Melanocyte of skin (primary cell): ENCODE results near the gene TXNDC17. TPM values are rescaled to one million over a fixed set of nuclear protein-coding genes. Genes with fewer than 3 reads are reported as not detected.

ENCODE experiments used
- small RNA-seq, 2 donors: library from RNA; depleted of rRNA; stranded (forward); fragments of <200 nt; gene quantifications; one replicate each; pipeline ENCODE3, GENCODE V24; 2012
- total RNA-seq, 2 donors: library from RNA; depleted of rRNA; stranded (reverse); fragments of >200 nt; gene quantifications; 2 replicates each; pipeline ENCODE4 v1.2.3, GENCODE V29; 2012

TXNDC17 gene
- 100 to 1,000 TPM in 1 of 2 donors, 10 to 100 TPM in 1; 95.0 to 104 TPM for total RNA-seq

DNA sequence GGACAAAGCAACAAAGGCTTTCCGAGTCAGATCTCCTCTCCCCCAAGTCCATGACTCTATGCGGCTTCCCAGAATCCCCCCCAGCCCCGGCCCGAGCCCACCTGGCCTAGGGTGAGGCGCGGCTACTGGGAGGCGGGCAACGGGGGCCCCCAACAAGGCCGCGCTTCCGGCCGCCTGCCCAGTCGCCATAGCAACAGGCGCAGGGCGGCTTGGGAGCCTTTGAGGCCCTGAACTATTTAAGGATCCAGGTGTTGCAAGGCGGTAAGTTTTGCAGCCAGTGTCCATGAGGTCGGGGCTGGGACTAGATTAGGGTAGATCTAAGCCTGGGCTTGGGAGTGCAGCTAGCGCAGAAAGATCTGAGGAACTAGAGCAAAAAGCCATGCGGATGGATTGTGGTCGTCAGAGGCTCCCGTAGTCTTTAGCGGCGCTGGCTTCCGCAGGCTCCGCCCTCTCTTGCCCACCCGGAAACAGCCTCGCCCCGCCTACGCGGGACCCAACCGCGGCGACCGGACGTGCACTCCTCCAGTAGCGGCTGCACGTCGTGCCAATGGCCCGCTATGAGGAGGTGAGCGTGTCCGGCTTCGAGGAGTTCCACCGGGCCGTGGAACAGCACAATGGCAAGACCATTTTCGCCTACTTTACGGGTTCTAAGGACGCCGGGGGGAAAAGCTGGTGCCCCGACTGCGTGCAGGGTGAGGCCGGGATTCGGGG is at the start of gene TXNDC17, which contains the start of gene KIAA0753:
Gene TXNDC17 (plus strand): TSS at position 525 of the 711 bp plus-strand sequence. CDS start 23 bp downstream, at position 548.
Gene KIAA0753 (minus strand): TSS at position 176 of the 711 bp plus-strand sequence. CDS start 5,608 bp downstream, outside the sequence.

GRCh38 chr17:6651354-6651918 is 10.6 kb downstream of the TXNDC17 start, which contains the start of the genes C17orf100 and MED31:
TSS of gene C17orf100 (plus strand) at chr17:6651762. CDS start at chr17:6651914, 152 bp downstream.
TSS of gene MED31 (minus strand) at chr17:6651605. CDS start at chr17:6651528, 77 bp downstream.

Small RNA genes within 50 kb of the gene (small RNA-seq; reads per million reads assigned to genes)
- gene MIR4520-1 (0 to 0.26 reads per million in 2 donors), gene RNA5SP435 (0.39 to 0.41 reads per million in 2 donors)

Other genes with a start within 250 kb of the TXNDC17 start
- under 1 TPM in 1 of 2 donors, not detected in 1; 0.34 TPM for gene AIPL1, start 205.9 kb upstream of the TXNDC17 start, total RNA-seq
- gene PIMREG, start 196.6 kb upstream of the TXNDC17 start, total RNA-seq = 10 to 100 TPM; 23.4 to 57.6 TPM
- gene PITPNM3, start 84.5 kb upstream of the TXNDC17 start, total RNA-seq = under 1 TPM; 0.33 to 0.69 TPM
- 10 to 100 TPM; 14.1 to 22.0 TPM for gene KIAA0753, start 349 bp upstream of the TXNDC17 start, total RNA-seq
- gene MED31, start 10.5 kb downstream of the TXNDC17 start, total RNA-seq = 10 to 100 TPM; 10.3 to 13.3 TPM
- under 1 TPM; under 0.01 to 0.33 TPM for gene C17orf100, start 10.7 kb downstream of the TXNDC17 start, total RNA-seq
- gene SLC13A5, start 72.3 kb downstream of the TXNDC17 start, total RNA-seq = not detected
- gene XAF1, start 115.0 kb downstream of the TXNDC17 start, total RNA-seq = 100 to 1,000 TPM; 215 to 239 TPM
- gene FBXO39, start 135.2 kb downstream of the TXNDC17 start, total RNA-seq = 1 to 10 TPM in 1 of 2 donors, under 1 TPM in 1; 1.00 to 1.0 TPM
- gene TEKT1, start 190.7 kb downstream of the TXNDC17 start, total RNA-seq = not detected